Erythroblast (primary cell): Measurements from ENCODE around the gene SLC1A7.
A peak's percentile ranks its signal among the peaks of the same experiment; 100 is the strongest.
"Not testable (repeated sequence)": the region's sequence is repeated elsewhere in the genome, so short reads cannot be mapped to it uniquely, and the experiment has no call there.

Experiments
- DNase-seq, 2 experiments: peaks; one replicate each; lab custom pipeline; 2025; lab: John Stamatoyannopoulos, UW
- GATA1 ChIP-seq: IDR thresholded peaks from 2 replicates; pipeline ENCODE4 v1.6.1; 2011; ENCODE audit warnings: low read depth, mild to moderate bottlenecking, control low read depth, low read length, moderate library complexity
- POLR2A ChIP-seq: IDR thresholded peaks from 2 replicates; pipeline ENCODE4 v1.6.1; 2011; ENCODE audit warnings: mild to moderate bottlenecking, low read length

The SLC1A7 gene

GRCh38 chr1:53142226-53142853 lies at the start of gene SLC1A7:
SLC1A7 (minus strand) TSS chr1:53142638; CDS start chr1:53142449, 189 bp downstream.
- DNase-seq, result no peak
- TF ChIP-seq POLR2A, result no peak
- no peak for TF ChIP-seq GATA1

- TF ChIP-seq POLR2A (no peak), GATA1 (no peak)
- DNase-seq, result no peak
Measured at GRCh38 chr1:53190210-53190611, 47.8 kb upstream of the SLC1A7 start.

GRCh38 chr1:53189061-53189460 lies 46.6 kb upstream of the SLC1A7 start:
- peak; percentile 32 to 77 for DNase-seq
- TF ChIP-seq POLR2A (no peak), GATA1 (no peak)

- DNase-seq, result no peak
- no peak for TF ChIP-seq GATA1
- TF ChIP-seq POLR2A, result no peak
Measured at GRCh38 chr1:53188099-53188498, 45.7 kb upstream of the SLC1A7 start.

GRCh38 chr1:53187401-53187800 lies 45.0 kb upstream of the SLC1A7 start:
- DNase-seq, result peak in 1 of 2 experiments; percentile 11
- no peak for TF ChIP-seq POLR2A
- TF ChIP-seq GATA1, result no peak

GRCh38 chr1:53186533-53186932 lies 44.1 kb upstream of the SLC1A7 start:
- DNase-seq, result no peak
- no peak for TF ChIP-seq GATA1
- TF ChIP-seq POLR2A, result no peak

- DNase-seq, result not testable (repeated sequence)
Measured at GRCh38 chr1:53185955-53186297, 43.5 kb upstream of the SLC1A7 start.

- no peak for TF ChIP-seq GATA1
- no peak for TF ChIP-seq POLR2A
- DNase-seq, result peak; percentile 86 to 90
Measured at GRCh38 chr1:53183095-53183990, 40.9 kb upstream of the SLC1A7 start.

- DNase-seq, result peak; percentile 49 to 52
- TF ChIP-seq POLR2A (no peak), GATA1 (no peak)
Measured at GRCh38 chr1:53182716-53183094, 40.3 kb upstream of the SLC1A7 start.

GRCh38 chr1:53182111-53182593 lies 39.7 kb upstream of the SLC1A7 start:
- DNase-seq, result peak; percentile 84 to 92
- TF ChIP-seq GATA1 (no peak), POLR2A (no peak)

- no peak for TF ChIP-seq GATA1
- no peak for TF ChIP-seq POLR2A
- no peak for DNase-seq
Measured at GRCh38 chr1:53180951-53181350, 38.5 kb upstream of the SLC1A7 start.

GRCh38 chr1:53180226-53180625 lies 37.8 kb upstream of the SLC1A7 start:
- no peak for DNase-seq
- TF ChIP-seq POLR2A, result no peak
- TF ChIP-seq GATA1, result no peak

- TF ChIP-seq POLR2A (no peak), GATA1 (no peak)
- DNase-seq, result no peak
Measured at GRCh38 chr1:53176452-53177208, 34.2 kb upstream of the SLC1A7 start.
